Dermis lymphatic vessel endothelial cell (primary cell): ENCODE measurements around the gene KLHDC7A. TPM values are rescaled to one million over a fixed set of nuclear protein-coding genes. Genes with fewer than 3 reads are reported as not detected.

ENCODE experiments used
- total RNA-seq: library from RNA; depleted of rRNA; stranded (reverse); fragments of >200 nt; gene quantifications from 2 replicates; pipeline ENCODE4 v1.2.1, GENCODE V29; 2014

Gene KLHDC7A
- not detected in 2 replicates for total RNA-seq

DNA sequence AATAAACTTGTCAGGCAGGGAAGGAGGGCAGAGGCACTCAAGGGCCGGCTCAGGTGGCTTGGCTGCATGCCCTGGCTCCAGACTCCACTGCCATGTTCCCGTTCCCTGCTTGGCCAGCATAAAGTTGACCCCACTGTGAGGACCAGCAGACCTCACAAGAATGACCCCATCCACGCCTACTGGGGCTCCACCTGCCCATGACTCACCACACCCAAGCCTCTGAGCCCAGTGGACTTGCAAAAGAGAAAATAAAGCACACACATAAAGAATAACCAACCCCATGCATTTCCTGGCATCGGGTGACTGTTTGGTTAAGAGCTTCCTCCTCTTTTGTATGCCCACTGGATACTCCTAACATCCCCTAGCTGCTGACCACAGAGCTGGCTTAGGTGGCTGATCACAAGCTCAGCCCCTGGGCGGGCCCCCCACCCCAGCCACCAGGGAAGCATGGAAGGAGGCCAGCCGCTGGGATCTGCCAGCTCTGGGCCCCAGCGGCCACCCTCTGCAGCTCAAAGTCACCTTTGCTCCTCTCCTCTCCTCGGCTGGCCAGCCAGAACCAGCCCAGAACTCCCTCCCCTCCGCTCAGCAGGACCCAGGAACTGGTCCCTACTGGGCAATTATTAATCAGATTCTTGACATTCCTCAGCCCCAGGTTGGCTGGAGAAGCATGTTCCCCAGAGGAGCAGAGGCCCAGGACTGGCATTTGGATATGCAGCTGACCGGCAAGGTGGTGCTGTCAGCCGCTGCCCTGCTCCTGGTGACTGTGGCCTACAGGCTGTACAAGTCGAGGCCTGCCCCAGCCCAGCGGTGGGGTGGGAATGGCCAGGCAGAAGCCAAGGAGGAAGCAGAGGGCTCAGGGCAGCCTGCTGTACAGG is at the start of gene KLHDC7A:
TSS of gene KLHDC7A (plus strand) at position 616 of the 875 bp plus-strand sequence. CDS start at position 668, 52 bp downstream.

Other genes starting within 250 kb of the KLHDC7A start
- not detected in 2 replicates for gene PAX7, start 149.9 kb downstream of the KLHDC7A start, total RNA-seq